ENCODE measurements around the gene PLP2.
A peak's percentile ranks its signal among the peaks of the same experiment; 100 is the strongest.
"Not testable (repeated sequence)": the region's sequence is repeated elsewhere in the genome, so short reads cannot be mapped to it uniquely, and the experiment has no call there.

The PLP2 gene

GRCh38 chrX:49171752-49172279 is at the start of gene PLP2:
TSS of gene PLP2 (plus strand) at chrX:49171898. CDS start at chrX:49172001, 103 bp downstream.
- peak; percentile 59 for DNase-seq (ENCODE audit: low spot score)

GRCh38 chrX:49122499-49122898 is 49.2 kb upstream of the PLP2 start:
- DNase-seq (ENCODE audit: low spot score): no peak

- not testable (repeated sequence) for DNase-seq (ENCODE audit: low spot score)
Observed at GRCh38 chrX:49127742-49128258, 43.9 kb upstream of the PLP2 start.

- no peak for DNase-seq (ENCODE audit: low spot score)
Observed at GRCh38 chrX:49129427-49129826, 42.3 kb upstream of the PLP2 start.

GRCh38 chrX:49132275-49132674 is 39.4 kb upstream of the PLP2 start:
- not testable (repeated sequence) for DNase-seq (ENCODE audit: low spot score)

- no peak for DNase-seq (ENCODE audit: low spot score)
Observed at GRCh38 chrX:49133759-49134158, 37.9 kb upstream of the PLP2 start.

GRCh38 chrX:49137492-49137891 is 34.2 kb upstream of the PLP2 start:
- DNase-seq (ENCODE audit: low spot score): no peak

- no peak for DNase-seq (ENCODE audit: low spot score)
Observed at GRCh38 chrX:49139713-49140112, 32.0 kb upstream of the PLP2 start.

- not testable (repeated sequence) for DNase-seq (ENCODE audit: low spot score)
Observed at GRCh38 chrX:49142264-49142663, 29.4 kb upstream of the PLP2 start.

GRCh38 chrX:49143154-49143553 is 28.5 kb upstream of the PLP2 start:
- not testable (repeated sequence) for DNase-seq (ENCODE audit: low spot score)

GRCh38 chrX:49147282-49147681 is 24.4 kb upstream of the PLP2 start:
- DNase-seq (ENCODE audit: low spot score): no peak

GRCh38 chrX:49147936-49148335 is 23.8 kb upstream of the PLP2 start:
- DNase-seq (ENCODE audit: low spot score): no peak

- DNase-seq (ENCODE audit: low spot score): not testable (repeated sequence)
Observed at GRCh38 chrX:49148390-49149100, 23.2 kb upstream of the PLP2 start.

GRCh38 chrX:49149291-49149690 is 22.4 kb upstream of the PLP2 start:
- DNase-seq (ENCODE audit: low spot score): not testable (repeated sequence)

GRCh38 chrX:49153467-49153866 is 18.2 kb upstream of the PLP2 start:
- DNase-seq (ENCODE audit: low spot score): no peak

GRCh38 chrX:49155243-49155899 is 16.3 kb upstream of the PLP2 start:
- DNase-seq (ENCODE audit: low spot score): peak; percentile 48

GRCh38 chrX:49155900-49156837 is 15.5 kb upstream of the PLP2 start:
- DNase-seq (ENCODE audit: low spot score): peak; percentile 85

- no peak for DNase-seq (ENCODE audit: low spot score)
Observed at GRCh38 chrX:49157194-49157593, 14.5 kb upstream of the PLP2 start.

- DNase-seq (ENCODE audit: low spot score): no peak
Observed at GRCh38 chrX:49160908-49161307, 10.8 kb upstream of the PLP2 start.

- no peak for DNase-seq (ENCODE audit: low spot score)
Observed at GRCh38 chrX:49161632-49162031, 10.1 kb upstream of the PLP2 start.

GRCh38 chrX:49162620-49163019 is 9.1 kb upstream of the PLP2 start, which contains the start of gene MAGIX:
TSS of gene MAGIX (plus strand) at chrX:49162758. CDS start at chrX:49162890, 132 bp downstream.
- no peak for DNase-seq (ENCODE audit: low spot score)

Data from CD4-positive, alpha-beta T cell treated with Interleukin-6 at 100 ng/mL for 8 hours (primary cell).